Tibial nerve (tissue), 3 donors: Measurements from ENCODE around the gene PRKG1.

Experiments used
- POLR2A ChIP-seq, 2 donors: fragments of 450-650 bp; IDR thresholded peaks; one replicate each; pipeline ENCODE4 v1.6.1; 2017; ENCODE audit warnings: antibody characterized with exemption in 2 of 2, mild to moderate bottlenecking in 2 of 2, moderate library complexity in 2 of 2
- TF ChIP-seq, protein P1 (sequence below), 5 experiments: fragments of 200-600 bp in 3 of 5; fragments of 450-650 bp in 2 of 5; sonication (generic) in 3 of 5; IDR thresholded peaks; one replicate each; pipeline ENCODE4 v1.5.1; 2016 to 2019; ENCODE audit warnings: antibody characterized with exemption in 5 of 5, mild to moderate bottlenecking in 3 of 5, moderate library complexity in 2 of 5

DNA sequence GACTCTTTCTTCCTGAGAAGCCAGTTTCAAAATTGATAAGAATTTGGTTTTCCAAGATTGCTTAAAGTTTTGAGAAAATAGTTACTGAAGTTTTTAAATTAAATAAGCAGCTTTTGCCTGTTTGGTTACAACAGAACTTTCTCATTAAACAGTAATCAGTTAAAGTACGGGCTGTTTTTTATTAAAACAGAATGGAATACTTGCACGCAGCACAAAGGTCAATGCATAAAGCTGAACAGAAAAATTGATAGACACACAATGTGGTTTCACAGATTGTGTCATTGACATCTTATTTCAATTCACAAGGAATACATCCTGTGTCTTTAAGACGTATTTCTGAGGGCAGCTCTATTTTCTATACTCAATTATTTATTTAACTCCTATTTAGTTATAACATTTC lies 192.2 kb downstream of the PRKG1 start:
- TF ChIP-seq, protein P1, sequence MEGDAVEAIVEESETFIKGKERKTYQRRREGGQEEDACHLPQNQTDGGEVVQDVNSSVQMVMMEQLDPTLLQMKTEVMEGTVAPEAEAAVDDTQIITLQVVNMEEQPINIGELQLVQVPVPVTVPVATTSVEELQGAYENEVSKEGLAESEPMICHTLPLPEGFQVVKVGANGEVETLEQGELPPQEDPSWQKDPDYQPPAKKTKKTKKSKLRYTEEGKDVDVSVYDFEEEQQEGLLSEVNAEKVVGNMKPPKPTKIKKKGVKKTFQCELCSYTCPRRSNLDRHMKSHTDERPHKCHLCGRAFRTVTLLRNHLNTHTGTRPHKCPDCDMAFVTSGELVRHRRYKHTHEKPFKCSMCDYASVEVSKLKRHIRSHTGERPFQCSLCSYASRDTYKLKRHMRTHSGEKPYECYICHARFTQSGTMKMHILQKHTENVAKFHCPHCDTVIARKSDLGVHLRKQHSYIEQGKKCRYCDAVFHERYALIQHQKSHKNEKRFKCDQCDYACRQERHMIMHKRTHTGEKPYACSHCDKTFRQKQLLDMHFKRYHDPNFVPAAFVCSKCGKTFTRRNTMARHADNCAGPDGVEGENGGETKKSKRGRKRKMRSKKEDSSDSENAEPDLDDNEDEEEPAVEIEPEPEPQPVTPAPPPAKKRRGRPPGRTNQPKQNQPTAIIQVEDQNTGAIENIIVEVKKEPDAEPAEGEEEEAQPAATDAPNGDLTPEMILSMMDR (IDR thresholded peaks at IDR 0.05), result no peak
- no peak for TF ChIP-seq POLR2A (IDR thresholded peaks at IDR 0.05)
